Airway epithelial cell (primary cell): ENCODE results near the gene HLA-C. TPM values are rescaled to one million over a fixed set of nuclear protein-coding genes. Genes with fewer than 3 reads are reported as not detected.

Experiments used
- total RNA-seq: library from RNA; depleted of rRNA; stranded (reverse); fragments of >200 nt; gene quantifications from 2 replicates; pipeline ENCODE4 v1.2.3, GENCODE V29; 2015

HLA-C gene
- 250 and 259 TPM in 2 replicates for total RNA-seq

GRCh38 chr6:31271641-31272357, at the start of gene HLA-C:
Gene HLA-C (minus strand): TSS chr6:31272092. CDS start chr6:31272071, 21 bp downstream.

Other genes starting within 250 kb of the HLA-C start
- gene C6orf15, start 159.5 kb downstream of the HLA-C start, total RNA-seq = 0.35 and 2.0 TPM in 2 replicates
- gene PSORS1C1, start 157.3 kb downstream of the HLA-C start, total RNA-seq = 0.37 and 1.7 TPM in 2 replicates
- gene CDSN, start 151.6 kb downstream of the HLA-C start, total RNA-seq = 0.14 TPM in 1 of 2 replicates, not detected in the other
- 0.14 and 0.33 TPM in 2 replicates for gene PSORS1C2, start 133.0 kb downstream of the HLA-C start, total RNA-seq
- 18.4 and 25.5 TPM in 2 replicates for gene CCHCR1, start 114.3 kb downstream of the HLA-C start, total RNA-seq
- 17.0 and 20.8 TPM in 2 replicates for gene TCF19, start 113.5 kb downstream of the HLA-C start, total RNA-seq
- gene POU5F1, start 101.4 kb downstream of the HLA-C start, total RNA-seq = 0.60 and 3.5 TPM in 2 replicates
- 8.4 and 10.9 TPM in 2 replicates for gene HLA-B, start 85.1 kb upstream of the HLA-C start, total RNA-seq
- gene MICA, start 131.5 kb upstream of the HLA-C start, total RNA-seq = 28.6 and 29.3 TPM in 2 replicates
- 5.2 and 9.3 TPM in 2 replicates for gene MICB, start 226.1 kb upstream of the HLA-C start, total RNA-seq